Endometrium (tissue), 2 donors: ENCODE measurements around the gene MXD4.
"Not testable (repeated sequence)": the region's sequence is repeated elsewhere in the genome, so short reads cannot be mapped to it uniquely, and the experiment has no call there.

ENCODE experiments used
- FAIRE-seq: peaks from 2 replicates; lab custom pipeline; 2012; peaks lifted over from hg19 to GRCh38; lab: Jason Lieb, UNC
- donor health status: control.
- donor health status: control.

MXD4 gene

GRCh38 chr4:2275044-2275397, 13.1 kb upstream of the MXD4 start:
- not testable (repeated sequence) for FAIRE-seq

GRCh38 chr4:2274320-2275043, 12.6 kb upstream of the MXD4 start:
- no peak for FAIRE-seq

GRCh38 chr4:2273657-2274319, 11.9 kb upstream of the MXD4 start:
- FAIRE-seq: no peak

GRCh38 chr4:2273221-2273620, 11.3 kb upstream of the MXD4 start:
- FAIRE-seq: no peak

- FAIRE-seq: no peak
Measured at GRCh38 chr4:2272828-2273120, 10.9 kb upstream of the MXD4 start.

- no peak for FAIRE-seq
Measured at GRCh38 chr4:2272026-2272827, 10.3 kb upstream of the MXD4 start.

GRCh38 chr4:2271279-2272025, 9.5 kb upstream of the MXD4 start:
- FAIRE-seq: no peak

GRCh38 chr4:2270341-2271165, 8.6 kb upstream of the MXD4 start:
- no peak for FAIRE-seq

GRCh38 chr4:2269618-2270163, 7.8 kb upstream of the MXD4 start:
- FAIRE-seq: no peak

- FAIRE-seq: no peak
Measured at GRCh38 chr4:2269206-2269531, 7.3 kb upstream of the MXD4 start.

- FAIRE-seq: no peak
Measured at GRCh38 chr4:2268357-2269205, 6.7 kb upstream of the MXD4 start.

GRCh38 chr4:2267841-2268240, 5.9 kb upstream of the MXD4 start:
- no peak for FAIRE-seq

- FAIRE-seq: no peak
Measured at GRCh38 chr4:2267320-2267811, 5.5 kb upstream of the MXD4 start.

- FAIRE-seq: no peak
Measured at GRCh38 chr4:2266821-2267220, 4.9 kb upstream of the MXD4 start.

- FAIRE-seq: no peak
Measured at GRCh38 chr4:2266181-2266580, 4.3 kb upstream of the MXD4 start.

GRCh38 chr4:2265113-2266110, 3.5 kb upstream of the MXD4 start:
- FAIRE-seq: no peak

GRCh38 chr4:2264481-2265041, 2.7 kb upstream of the MXD4 start:
- FAIRE-seq: no peak

- FAIRE-seq: no peak
Measured at GRCh38 chr4:2263926-2264321, 2.0 kb upstream of the MXD4 start.

- FAIRE-seq: no peak
Measured at GRCh38 chr4:2262944-2263250, 988 bp upstream of the MXD4 start.
